IMR-90 (cell line): ENCODE data around the gene SSBP2. TPM values are rescaled to one million over a fixed set of nuclear protein-coding genes. Genes with fewer than 3 reads are reported as not detected.

ENCODE experiments used
- ATAC-seq: fragments of 200-7000 bp; cut with Tn5 transposase; 2 replicates; pipeline ENCODE4 v1.9.1; 2020; ENCODE audit warnings: low read depth, mild to moderate bottlenecking, moderate library complexity
- BruUV-seq: library from RNA; stranded (reverse); fragments of 400-500 nt; replicated peaks from 2 replicates; lab custom pipeline; 2021; lab: Mats Ljungman, UMichigan
- CTCF ChIA-PET: fragments of 300-600 bp; formaldehyde crosslinking; extraction: SDS; loops from one replicate; lab custom pipeline; 2021; ENCODE audit warnings: antibody characterized with exemption; lab: Yijun Ruan, JAX
- POLR2A ChIA-PET: fragments of 300-600 bp; sonication (Branson Sonifier 250); formaldehyde crosslinking; loops from one replicate; lab custom pipeline; 2022; ENCODE audit warnings: antibody characterized with exemption; ENCODE audit not compliant: unreplicated experiment; lab: Charles Lee
- DNase-seq: peaks from one replicate; pipeline ENCODE4 v3.0.0; 2013
- H2AFZ ChIP-seq: replicated peaks from 2 replicates; pipeline ENCODE3; 2013; ENCODE audit warnings: low read length, mild to moderate bottlenecking; ENCODE audit not compliant: poor library complexity
- H2AK5ac ChIP-seq: 2 replicates; pipeline ENCODE4 v1.6.1; 2013; ENCODE audit warnings: low read depth, low read length, inconsistent platforms
- H2AK9ac ChIP-seq: replicated peaks from 2 replicates; pipeline ENCODE3; 2013; ENCODE audit warnings: mild to moderate bottlenecking, low read depth, low read length, moderate library complexity; ENCODE audit not compliant: poor library complexity
- H2BK120ac ChIP-seq: 2 replicates; pipeline ENCODE4 v1.6.1; 2013; ENCODE audit warnings: low read depth, low read length, inconsistent platforms
- H2BK15ac ChIP-seq: 3 replicates; pipeline ENCODE4 v1.6.1; 2013; ENCODE audit warnings: low read depth, low read length, inconsistent platforms
- H2BK20ac ChIP-seq: 2 replicates; pipeline ENCODE4 v1.6.1; 2013; ENCODE audit warnings: low read depth, mild to moderate bottlenecking, inconsistent platforms, low read length, moderate library complexity
- H2BK5ac ChIP-seq: 2 replicates; pipeline ENCODE4 v1.6.1; 2013; ENCODE audit warnings: mild to moderate bottlenecking, low read depth, low read length, inconsistent platforms; ENCODE audit not compliant: poor library complexity, severe bottlenecking
- H3K14ac ChIP-seq: replicated peaks from 2 replicates; pipeline ENCODE4 v1.6.1; 2013; ENCODE audit warnings: low read depth, low read length, inconsistent platforms
- H3K18ac ChIP-seq: 2 replicates; pipeline ENCODE4 v1.6.1; 2013; ENCODE audit warnings: low read depth, low read length, control low read depth
- H3K23ac ChIP-seq: 2 replicates; pipeline ENCODE4 v1.6.1; 2013; ENCODE audit warnings: low read depth, low read length, inconsistent platforms
- H3K27ac ChIP-seq: 2 replicates; pipeline ENCODE4 v1.5.1; 2013; ENCODE audit warnings: mild to moderate bottlenecking, control low read depth, low read length; ENCODE audit not compliant: insufficient read depth
- H3K27me3 ChIP-seq: 2 replicates; pipeline ENCODE4 v1.6.1; 2013; ENCODE audit warnings: low read length; ENCODE audit not compliant: control insufficient read depth, insufficient read depth
- H3K36me3 ChIP-seq: 2 replicates; pipeline ENCODE4 v1.6.1; 2013; ENCODE audit warnings: low read length, mixed read lengths; ENCODE audit not compliant: control insufficient read depth, insufficient read depth
- H3K4ac ChIP-seq: 2 replicates; pipeline ENCODE4 v1.6.1; 2013; ENCODE audit warnings: low read depth, low read length, inconsistent platforms
- H3K4me1 ChIP-seq: 2 replicates; pipeline ENCODE4 v1.6.1; 2013; ENCODE audit warnings: low read length, mixed read lengths; ENCODE audit not compliant: control insufficient read depth, insufficient read depth
- H3K4me2 ChIP-seq: 2 replicates; pipeline ENCODE4 v1.6.1; 2013; ENCODE audit warnings: low read depth, mild to moderate bottlenecking, control low read depth, low read length, moderate library complexity
- H3K4me3 ChIP-seq: 2 replicates; pipeline ENCODE4 v1.5.1; 2013; ENCODE audit warnings: low read depth, mild to moderate bottlenecking, control low read depth, low read length, moderate library complexity; ENCODE audit not compliant: insufficient read depth
- H3K56ac ChIP-seq: 2 replicates; pipeline ENCODE4 v1.6.1; 2013; ENCODE audit warnings: low read length, inconsistent platforms; ENCODE audit not compliant: insufficient read depth; ENCODE audit errors: extremely low read depth
- H3K79me1 ChIP-seq, 2 experiments: 2 replicates each; pipeline ENCODE4 v1.6.1; 2013; ENCODE audit warnings: low read length in 2 of 2, inconsistent platforms in 1 of 2, low read depth in 1 of 2
- H3K9ac ChIP-seq: 2 replicates; pipeline ENCODE4 v1.6.1; 2013; ENCODE audit warnings: low read depth, low read length, control low read depth
- H3K9me1 ChIP-seq: 2 replicates; pipeline ENCODE4 v1.6.1; 2013; ENCODE audit warnings: low read length, inconsistent platforms; ENCODE audit not compliant: insufficient read depth
- H3K9me3 ChIP-seq: 2 replicates; pipeline ENCODE4 v1.6.1; 2013; ENCODE audit warnings: low read length; ENCODE audit not compliant: control insufficient read depth, insufficient read depth
- H4K20me1 ChIP-seq: 2 replicates; pipeline ENCODE4 v1.6.1; 2013; ENCODE audit warnings: low read length, inconsistent platforms; ENCODE audit not compliant: insufficient read depth
- H4K5ac ChIP-seq: 2 replicates; pipeline ENCODE4 v1.6.1; 2013; ENCODE audit warnings: mild to moderate bottlenecking, low read depth, low read length, control low read depth
- H4K8ac ChIP-seq, 2 experiments: 2 replicates each; pipeline ENCODE4 v1.6.1; 2013; ENCODE audit warnings: low read depth in 2 of 2, low read length in 2 of 2, control low read depth in 1 of 2, inconsistent platforms in 1 of 2
- H4K91ac ChIP-seq: 2 replicates; pipeline ENCODE4 v1.6.1; 2013; ENCODE audit warnings: low read depth, low read length, inconsistent platforms; ENCODE audit not compliant: insufficient read depth
- BHLHE40 ChIP-seq: fragments of 150-350 bp; IDR thresholded peaks from 2 replicates; pipeline ENCODE4 v1.6.1; 2016; ENCODE audit warnings: mild to moderate bottlenecking, low read depth, low read length
- CEBPB ChIP-seq: IDR thresholded peaks from 2 replicates; pipeline ENCODE4 v1.6.1; 2012; ENCODE audit warnings: low read depth, low read length, improper control_type of control experiment
- WGBS, 2 experiments: methylation state at CpG; one replicate each; pipeline versions ENCODE4 v1.1.5 to v1.1.7; 2013; ENCODE audit warnings: missing lambda C conversion rate in 2 of 2; ENCODE audit not compliant: insufficient read length in 1 of 2; ENCODE audit errors: extremely low coverage in 2 of 2; 5-methylcytosine and 5-hydroxymethylcytosine counted together
- dilution Hi-C: fragments of 300-500 bp; cut with HindIII; formaldehyde crosslinking; loops from one replicate; pipeline ENCODE4 v1.14.3; 2018; ENCODE audit warnings: low sequenced_read_pairs; ENCODE audit not compliant: unreplicated experiment
- in situ Hi-C: fragments of 300-500 bp; cut with MboI; formaldehyde crosslinking; loops from 3 replicates; pipeline ENCODE4 v1.14.3; 2019; ENCODE audit warnings: low sequenced_read_pairs, inconsistent platforms, mixed read lengths
- intact Hi-C: fragments of 100-400 bp; cut with micrococcal nuclease; formaldehyde crosslinking; loops from 2 replicates; pipeline ENCODE4 v1.10.0; 2022
- polyA plus RNA-seq, 3 experiments: library from polyadenylated mRNA; depleted of rRNA; stranded (reverse); fragments of >200 nt; gene quantifications; 2 replicates each; pipeline ENCODE4 v1.2.3, GENCODE V29; 2012; ENCODE audit warnings: low replicate concordance in 1 of 3
- total RNA-seq: library from RNA; depleted of rRNA; stranded (reverse); fragments of >200 nt; gene quantifications from 2 replicates; pipeline ENCODE4 v1.2.3, GENCODE V29; 2012

SSBP2 gene
- total and polyA plus RNA-seq, 2 of the 4 experiments (the other 2 are of a cell fraction): 38.4 to 42.7 TPM

- Histone ChIP-seq H3K9me3 (no peaks in the 10 kb centered on the region), H3K4me1 (no peaks in the 10 kb centered on the region), H2AFZ (no peak overlapping the region), H3K23ac (no peak overlapping the region), H3K4ac (no peak overlapping the region), H4K91ac (no peak overlapping the region), H4K20me1 (no peaks in the 10 kb centered on the region), H2BK5ac (no peak overlapping the region), H2BK15ac (no peak overlapping the region), H3K27me3 (no peaks in the 10 kb centered on the region), H2BK120ac (no peak overlapping the region), H2AK5ac (no peak overlapping the region), H2AK9ac (no peak overlapping the region), H4K5ac (no peak overlapping the region), H3K9ac (no peak overlapping the region), H3K18ac (no peak overlapping the region), H3K79me1 (no peaks in the 10 kb centered on the region; a peak in 1 of 4 replicates), H3K36me3 (no peaks in the 10 kb centered on the region), H3K4me2 (no peak overlapping the region), H3K56ac (no peak overlapping the region), H3K27ac (no peak overlapping the region), H2BK20ac (no peak overlapping the region), H3K14ac (no peak overlapping the region), H3K4me3 (no peak overlapping the region), H3K9me1 (no peaks in the 10 kb centered on the region), H4K8ac (no peak overlapping the region)
- no peak for TF ChIP-seq BHLHE40
- 0 out of 2 replicates have a peak, but pooled peaks have one; percentile 2 for TF ChIP-seq CEBPB
- CTCF ChIA-PET: interaction anchor here (0.7 kb wide), 1 partner anchor 98 kb away, joined by 3 read pairs; no protein-coding TSS in a partner anchor
- WGBS, 2 experiments: no CpG with 5 or more reads among the region's 1 CpG
- in situ Hi-C loops: no loop called here
- dilution Hi-C loops: no loop called here
- intact Hi-C loops: no loop called here
- BruUV-seq: no TSS peak
- ATAC-seq (no peak), DNase-seq (peak; percentile 4)
- POLR2A ChIA-PET: no interaction called here
These were observed 216.5 kb downstream of the SSBP2 start for GRCh38 chr5:81534441-81534840.
